A673 (cell line): ENCODE measurements around the gene NGB. TPM values are rescaled to one million over a fixed set of nuclear protein-coding genes. Genes with fewer than 3 reads are reported as not detected.

Source experiments
- BruUV-seq: library from RNA; stranded (reverse); fragments of 400-500 nt; replicated peaks from 2 replicates; lab custom pipeline; 2021; lab: Mats Ljungman, UMichigan
- CTCF ChIA-PET: fragments of 300-600 bp; sonication (Branson Sonifier 250); formaldehyde crosslinking; loops from one replicate; lab custom pipeline; 2022; ENCODE audit warnings: antibody characterized with exemption; lab: Charles Lee
- POLR2A ChIA-PET: fragments of 300-600 bp; sonication (Branson Sonifier 250); formaldehyde crosslinking; loops from one replicate; lab custom pipeline; 2022; ENCODE audit warnings: antibody characterized with exemption; ENCODE audit not compliant: low non-redundant PET; lab: Charles Lee
- DNase-seq: peaks from one replicate; pipeline ENCODE4 v3.0.0-alpha.2; 2015; ENCODE audit warnings: low spot score
- H3K27ac ChIP-seq: fragments of 200-600 bp; sonication (generic); 2 replicates; pipeline ENCODE4 v1.5.1; 2016; ENCODE audit warnings: mixed run types, low read depth, mild to moderate bottlenecking, mixed read lengths, antibody characterized with exemption, low read length; ENCODE audit not compliant: poor library complexity, severe bottlenecking
- H3K27me3 ChIP-seq: fragments of 200-600 bp; sonication (generic); replicated peaks from 2 replicates; pipeline ENCODE4 v1.6.1; 2017; ENCODE audit warnings: mixed run types, low read depth, mild to moderate bottlenecking, mixed read lengths, antibody characterized with exemption, low read length; ENCODE audit not compliant: insufficient read depth, poor library complexity
- H3K36me3 ChIP-seq: fragments of 200-600 bp; sonication (generic); 2 replicates; pipeline ENCODE4 v1.6.1; 2016; ENCODE audit warnings: mixed run types, mild to moderate bottlenecking, mixed read lengths, antibody characterized with exemption, low read length; ENCODE audit not compliant: insufficient read depth, poor library complexity, severe bottlenecking
- H3K4me1 ChIP-seq: fragments of 200-600 bp; sonication (generic); 2 replicates; pipeline ENCODE4 v1.6.1; 2017; ENCODE audit warnings: mixed run types, mild to moderate bottlenecking, mixed read lengths, antibody characterized with exemption, low read length; ENCODE audit not compliant: insufficient read depth, poor library complexity, severe bottlenecking
- H3K4me3 ChIP-seq: fragments of 200-600 bp; sonication (generic); 2 replicates; pipeline ENCODE4 v1.5.1; 2016; ENCODE audit warnings: low read depth, mixed run types, mild to moderate bottlenecking, mixed read lengths, low read length; ENCODE audit not compliant: poor library complexity, severe bottlenecking
- H3K9me3 ChIP-seq: fragments of 200-600 bp; sonication (generic); 2 replicates; pipeline ENCODE4 v1.6.1; 2016; ENCODE audit warnings: mixed run types, low read depth, mild to moderate bottlenecking, mixed read lengths, antibody characterized with exemption, low read length; ENCODE audit not compliant: poor library complexity, severe bottlenecking
- CTCF ChIP-seq: fragments of 300-800, 200-600 bp; sonication (generic); conservative IDR thresholded peaks from 2 replicates; pipeline ENCODE4 v1.5.1; 2017; ENCODE audit warnings: low read depth, mild to moderate bottlenecking, antibody characterized with exemption, low read length, moderate library complexity, mixed read lengths
- EZH2 ChIP-seq: fragments of 200-600 bp; sonication (generic); IDR thresholded peaks from 2 replicates; pipeline ENCODE4 v1.6.1; 2017; ENCODE audit warnings: borderline replicate concordance, low read depth, mild to moderate bottlenecking, mixed read lengths, antibody characterized with exemption, low read length; ENCODE audit not compliant: poor library complexity, severe bottlenecking
- intact Hi-C: fragments of 100-400 bp; cut with micrococcal nuclease; formaldehyde crosslinking; loops from one replicate; pipeline ENCODE4 v1.10.0; 2022; ENCODE audit not compliant: unreplicated experiment
- total RNA-seq: library from RNA; stranded (reverse); gene quantifications from 2 replicates; pipeline ENCODE4 v1.2.3, GENCODE V29; 2021

The NGB gene
- total RNA-seq, 1 experiment from 2014 or later = not detected

DNA sequence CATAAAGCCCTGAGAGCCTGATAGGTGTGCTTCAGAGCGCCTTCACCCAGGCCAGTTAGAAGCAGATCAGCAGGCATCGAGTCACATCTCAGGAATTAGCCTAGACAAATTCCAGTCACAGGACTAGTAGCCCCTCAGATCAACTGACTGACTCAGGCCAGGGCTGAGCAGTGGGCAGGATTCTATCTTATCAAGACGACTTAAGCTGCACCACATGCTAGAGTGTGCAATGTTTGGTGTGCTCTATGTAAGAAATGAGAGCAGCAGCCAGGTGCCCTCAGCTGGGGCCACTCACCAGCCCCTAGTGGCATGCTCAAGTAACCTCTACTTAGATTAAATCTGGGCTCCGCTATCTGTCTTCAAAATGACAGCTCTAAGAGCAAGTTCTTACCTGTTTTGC, 19.7 kb upstream of the NGB start:
- peaks cover 14% of the 10 kb centered on the region for H3K36me3 ChIP-seq
- TF ChIP-seq CTCF (no peak), EZH2 (no peak)
- DNase-seq = no peak
- no peak overlapping the region for H3K4me3 ChIP-seq
- ChIA-PET POLR2A (no interaction called here), CTCF (no interaction called here)
- H3K9me3 ChIP-seq = no peaks in the 10 kb centered on the region
- intact Hi-C loops = no loop called here
- BruUV-seq = no TSS peak
- H3K27me3 ChIP-seq = no peaks in the 10 kb centered on the region
- H3K4me1 ChIP-seq = no peaks in the 10 kb centered on the region
- H3K27ac ChIP-seq = no peak overlapping the region

- ChIA-PET CTCF (interaction anchor here (0.7 kb wide), 1 partner anchor 30 kb away, joined by 3 read pairs; no protein-coding TSS in a partner anchor), POLR2A (no interaction called here)
- Histone ChIP-seq H3K4me1 (no peaks in the 10 kb centered on the region), H3K36me3 (peaks cover 29% of the 10 kb centered on the region), H3K9me3 (no peaks in the 10 kb centered on the region), H3K27ac (no peak overlapping the region), H3K27me3 (no peaks in the 10 kb centered on the region), H3K4me3 (no peak overlapping the region)
- TF ChIP-seq EZH2 (no peak), CTCF (no peak)
- intact Hi-C loops = no loop called here
- BruUV-seq = no TSS peak
- DNase-seq = no peak
Measured at GRCh38 chr14:77286576-77286975, 15.6 kb upstream of the NGB start.

DNA sequence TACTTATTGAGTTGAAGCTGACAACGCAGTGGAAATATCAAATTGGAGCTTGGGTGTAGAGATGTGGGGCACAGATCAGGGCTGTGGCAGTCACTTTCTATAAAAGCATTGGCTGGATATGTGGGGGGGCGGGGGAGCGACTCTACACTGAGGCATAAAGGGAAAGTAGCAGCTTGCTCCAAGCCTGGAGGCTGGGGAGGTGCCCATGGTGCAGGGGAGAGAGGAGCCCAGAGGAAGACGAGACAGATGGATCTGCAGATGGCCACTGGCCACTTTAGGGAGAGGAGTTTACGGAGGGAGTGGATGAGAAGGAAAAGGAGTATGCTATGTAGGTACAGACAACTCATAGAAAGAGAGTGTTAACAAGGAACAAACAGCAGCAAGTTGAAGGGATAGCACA, 13.5 kb upstream of the NGB start:
- no TSS peak for BruUV-seq
- CTCF ChIA-PET = no interaction called here
- POLR2A ChIA-PET = no interaction called here
- no peaks in the 10 kb centered on the region for H3K27me3 ChIP-seq
- intact Hi-C loops = no loop called here
- no peak overlapping the region for H3K27ac ChIP-seq
- H3K9me3 ChIP-seq = no peaks in the 10 kb centered on the region
- DNase-seq = no peak
- H3K4me3 ChIP-seq = no peak overlapping the region
- peaks cover 29% of the 10 kb centered on the region for H3K36me3 ChIP-seq
- TF ChIP-seq CTCF = no peak
- TF ChIP-seq EZH2 = no peak
- H3K4me1 ChIP-seq = no peaks in the 10 kb centered on the region
